C4-2B (cell line): ENCODE measurements around the gene RCHY1.
A peak's percentile ranks its signal among the peaks of the same experiment; 100 is the strongest.

Source experiments
- H3K27ac ChIP-seq: fragments of 450-650 bp; 2 replicates; pipeline ENCODE4 v1.5.1; 2017
- ZFX ChIP-seq: fragments of 450-650 bp; IDR thresholded peaks from 2 replicates; pipeline ENCODE4 v1.6.1; 2017
- TF ChIP-seq, protein P1 (sequence below): fragments of 450-650 bp; conservative IDR thresholded peaks from 2 replicates; pipeline ENCODE4 v1.5.1; 2017; ENCODE audit warnings: mild to moderate bottlenecking

RCHY1 gene

DNA sequence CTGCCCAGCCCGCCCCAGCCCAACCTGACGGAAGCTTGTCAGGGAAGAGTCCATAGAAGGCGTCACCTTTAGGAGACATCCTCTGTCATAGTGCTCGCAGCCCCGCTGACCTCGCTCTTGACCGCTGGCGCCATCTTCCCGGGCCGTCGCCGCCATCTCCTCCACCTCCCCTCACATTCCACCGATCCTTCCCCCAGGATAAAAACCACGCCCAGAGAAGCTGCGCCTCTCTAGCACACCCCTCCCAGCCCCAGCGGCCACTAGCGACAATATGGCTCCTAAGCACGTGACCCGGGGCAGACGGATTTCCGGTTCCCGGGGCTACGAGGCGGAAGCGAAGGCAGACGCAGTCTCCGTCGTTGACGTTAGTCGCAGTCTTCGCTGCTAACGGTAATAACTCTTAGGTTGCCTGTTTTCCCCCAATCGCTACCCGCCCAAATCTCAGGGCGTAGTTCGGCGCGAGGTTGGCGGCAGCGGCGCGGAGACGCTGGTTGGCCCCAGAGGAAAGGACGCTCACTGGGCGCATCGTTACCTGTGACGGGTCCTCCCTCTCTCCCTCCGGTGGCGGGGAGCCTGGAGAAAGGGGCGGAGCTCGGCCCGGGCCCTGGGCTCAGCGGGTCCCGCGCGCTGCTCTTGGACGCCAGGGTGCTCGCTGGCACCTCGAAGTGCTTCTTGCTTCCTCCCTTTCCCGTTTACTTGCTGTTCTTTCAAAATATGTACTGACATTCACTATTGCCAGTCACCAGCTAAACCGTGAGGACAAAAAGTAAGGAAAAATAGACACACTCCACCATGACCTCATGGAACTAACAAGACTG is at the start of gene RCHY1, which contains the start of gene THAP6:
TSS of gene RCHY1 (minus strand) at position 273 of the 818 bp plus-strand sequence. CDS start at position 156, 117 bp downstream.
TSS of gene THAP6 (plus strand) at position 343 of the 818 bp plus-strand sequence. CDS start 980 bp downstream, outside the sequence.
- peak within 1 kb of the TSS; percentile 78 for H3K27ac ChIP-seq
- TF ChIP-seq ZFX: no peak
- TF ChIP-seq, protein P1, sequence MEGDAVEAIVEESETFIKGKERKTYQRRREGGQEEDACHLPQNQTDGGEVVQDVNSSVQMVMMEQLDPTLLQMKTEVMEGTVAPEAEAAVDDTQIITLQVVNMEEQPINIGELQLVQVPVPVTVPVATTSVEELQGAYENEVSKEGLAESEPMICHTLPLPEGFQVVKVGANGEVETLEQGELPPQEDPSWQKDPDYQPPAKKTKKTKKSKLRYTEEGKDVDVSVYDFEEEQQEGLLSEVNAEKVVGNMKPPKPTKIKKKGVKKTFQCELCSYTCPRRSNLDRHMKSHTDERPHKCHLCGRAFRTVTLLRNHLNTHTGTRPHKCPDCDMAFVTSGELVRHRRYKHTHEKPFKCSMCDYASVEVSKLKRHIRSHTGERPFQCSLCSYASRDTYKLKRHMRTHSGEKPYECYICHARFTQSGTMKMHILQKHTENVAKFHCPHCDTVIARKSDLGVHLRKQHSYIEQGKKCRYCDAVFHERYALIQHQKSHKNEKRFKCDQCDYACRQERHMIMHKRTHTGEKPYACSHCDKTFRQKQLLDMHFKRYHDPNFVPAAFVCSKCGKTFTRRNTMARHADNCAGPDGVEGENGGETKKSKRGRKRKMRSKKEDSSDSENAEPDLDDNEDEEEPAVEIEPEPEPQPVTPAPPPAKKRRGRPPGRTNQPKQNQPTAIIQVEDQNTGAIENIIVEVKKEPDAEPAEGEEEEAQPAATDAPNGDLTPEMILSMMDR: no peak

GRCh38 chr4:75561789-75562188 is 47.6 kb upstream of the RCHY1 start:
- no peak for TF ChIP-seq ZFX
- TF ChIP-seq, protein P1: no peak
- no peak overlapping the region for H3K27ac ChIP-seq

DNA sequence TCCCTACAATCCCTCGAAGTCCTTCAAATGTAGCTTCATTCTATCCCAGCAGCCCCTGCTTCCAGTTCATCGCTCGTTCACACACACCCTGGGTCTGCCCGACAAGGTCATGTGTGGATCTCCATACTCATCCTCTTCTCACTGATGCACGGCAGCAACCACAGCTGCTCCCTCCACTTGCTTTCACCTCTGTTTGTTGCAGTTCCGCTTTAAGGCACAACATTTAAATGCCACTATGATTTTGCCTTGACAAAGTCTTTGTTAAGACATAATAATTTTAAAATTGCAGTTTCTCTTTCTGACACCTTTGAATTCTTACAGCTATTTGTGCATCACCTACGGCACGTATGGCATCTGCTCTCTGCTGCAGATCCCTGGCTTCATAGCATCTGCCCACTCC is 43.5 kb upstream of the RCHY1 start:
- no peak overlapping the region for H3K27ac ChIP-seq
- no peak for TF ChIP-seq ZFX
- TF ChIP-seq, protein P1: no peak

GRCh38 chr4:75555294-75556164 is 41.3 kb upstream of the RCHY1 start, which contains the start of gene ODAPH:
ODAPH (plus strand) TSS chr4:75556066; CDS start chr4:75556083, 17 bp downstream.
- no peak for TF ChIP-seq ZFX
- TF ChIP-seq, protein P1: peak; percentile 35
- H3K27ac ChIP-seq: no peak within 1 kb of the TSS

DNA sequence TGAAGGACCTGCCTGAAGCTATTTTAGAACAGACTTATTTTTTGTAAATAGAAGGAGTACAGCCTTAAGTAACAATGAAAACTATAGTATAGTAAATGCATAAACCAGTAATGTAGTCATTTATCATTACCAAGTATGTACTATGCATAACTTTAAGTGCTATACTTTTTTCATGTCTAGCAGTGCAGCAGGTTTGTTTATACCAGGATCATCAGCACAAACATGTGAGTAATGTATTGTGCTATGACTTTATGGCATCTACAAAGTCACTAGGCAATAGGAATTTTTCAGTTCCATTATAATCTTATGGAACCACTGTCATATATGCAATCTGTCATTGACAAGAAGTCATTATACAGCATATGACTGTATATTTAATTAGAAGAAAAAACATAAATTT is 38.2 kb upstream of the RCHY1 start:
- TF ChIP-seq, protein P1: no peak
- TF ChIP-seq ZFX: no peak
- no peak overlapping the region for H3K27ac ChIP-seq

GRCh38 chr4:75549019-75549418 is 34.8 kb upstream of the RCHY1 start:
- no peak overlapping the region for H3K27ac ChIP-seq
- TF ChIP-seq, protein P1: no peak
- TF ChIP-seq ZFX: no peak
